Cardiac fibroblast (primary cell): ENCODE results near the gene COPS4.
"Not testable (repeated sequence)": the region's sequence is repeated elsewhere in the genome, so short reads cannot be mapped to it uniquely, and the experiment has no call there.

ENCODE experiments used
- DNase-seq, 2 donors: peaks; one replicate each; pipeline versions ENCODE4 v3.0.0 to v3.0.0-alpha.2; 2010; ENCODE audit warnings: low read depth in 2 of 2
- H3K4me3 ChIP-seq, 2 donors: replicated peaks in 1 of 2; 1 replicate in 1 of 2; 2 replicates in 1 of 2; pipeline ENCODE4 v1.5.1; 2011; ENCODE audit warnings: low read depth in 2 of 2, low read length in 2 of 2, mild to moderate bottlenecking in 2 of 2, moderate library complexity in 1 of 2
- CTCF ChIP-seq: IDR thresholded peaks from one replicate; pipeline ENCODE4 v1.5.1; 2011; ENCODE audit warnings: low read depth, mild to moderate bottlenecking, low read length, inconsistent platforms

COPS4 gene

DNA sequence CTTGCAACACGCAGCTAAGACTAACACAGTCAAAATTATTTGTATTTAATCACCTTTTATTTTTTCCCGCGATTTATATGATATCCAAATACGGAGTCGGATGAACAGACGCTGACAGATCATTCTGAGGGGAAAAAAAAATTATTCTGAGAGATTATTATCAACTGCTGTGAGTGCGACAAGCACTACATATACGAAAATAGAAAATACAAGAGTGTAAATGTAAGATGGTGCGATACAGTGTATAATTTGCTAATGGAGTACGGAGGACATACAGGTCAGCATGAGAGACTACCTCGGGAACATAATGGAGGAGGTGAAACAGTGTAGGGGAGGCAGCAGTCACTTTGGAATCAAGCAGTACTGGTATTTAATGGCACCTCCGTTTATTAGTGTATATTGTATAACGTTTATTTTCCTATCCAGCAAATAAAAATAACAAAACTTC, 21.5 kb upstream of the COPS4 start:
- no peak for DNase-seq
- TF ChIP-seq CTCF: no peak
- H3K4me3 ChIP-seq: peak overlapping the region; percentile 55 to 56

GRCh38 chr4:83013902-83014301, 21.1 kb upstream of the COPS4 start:
- no peak for TF ChIP-seq CTCF
- no peak for DNase-seq
- H3K4me3 ChIP-seq: no peak overlapping the region

- no peak for TF ChIP-seq CTCF
- no peak overlapping the region for H3K4me3 ChIP-seq
- DNase-seq: no peak
Measured at GRCh38 chr4:83019794-83020494, 15.0 kb upstream of the COPS4 start.

DNA sequence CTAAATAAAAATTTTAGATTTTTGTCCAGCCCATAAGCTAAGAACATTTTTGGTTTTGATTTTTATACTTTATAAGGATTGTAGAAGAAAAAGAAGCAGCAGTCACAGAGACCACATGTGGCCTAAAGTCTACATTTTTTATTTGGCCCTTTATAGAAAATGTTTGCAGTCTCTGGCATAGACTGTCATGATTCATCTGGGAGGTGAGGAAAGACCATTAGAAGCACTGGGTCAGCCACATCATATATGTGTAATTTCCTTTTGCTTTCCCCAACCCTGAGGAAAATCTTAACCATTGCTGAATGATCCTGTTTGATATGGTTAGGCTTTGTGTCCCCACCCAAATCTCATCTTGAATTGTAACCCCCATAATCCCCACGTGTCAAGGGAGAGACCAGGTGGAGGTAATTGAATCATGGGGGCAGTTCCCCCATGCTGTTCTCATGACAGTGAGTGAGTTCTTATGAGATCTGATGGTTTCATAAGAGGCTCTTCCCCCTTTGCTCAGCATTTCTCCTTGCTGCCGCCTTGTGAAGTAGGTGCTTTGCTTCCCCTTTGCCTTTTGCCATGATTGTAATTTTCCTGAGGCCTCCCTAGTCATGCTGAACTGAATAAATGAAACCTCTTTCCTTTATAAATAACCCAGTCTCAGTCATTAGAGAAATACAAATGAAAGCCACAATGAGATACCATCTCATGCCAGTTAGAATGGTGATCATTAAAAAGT, 12.1 kb upstream of the COPS4 start:
- peak in 1 of 2 donors; percentile 76 for DNase-seq
- TF ChIP-seq CTCF: no peak

GRCh38 chr4:83023599-83023998, 11.4 kb upstream of the COPS4 start:
- not testable (repeated sequence) for DNase-seq, H3K4me3 ChIP-seq

More for the DNA sequence above, 12.1 kb upstream of the COPS4 start:
- no peak overlapping the region for H3K4me3 ChIP-seq

- no peak for TF ChIP-seq CTCF
- H3K4me3 ChIP-seq: no peak overlapping the region
Measured at GRCh38 chr4:83024233-83024632, 10.8 kb upstream of the COPS4 start.

DNA sequence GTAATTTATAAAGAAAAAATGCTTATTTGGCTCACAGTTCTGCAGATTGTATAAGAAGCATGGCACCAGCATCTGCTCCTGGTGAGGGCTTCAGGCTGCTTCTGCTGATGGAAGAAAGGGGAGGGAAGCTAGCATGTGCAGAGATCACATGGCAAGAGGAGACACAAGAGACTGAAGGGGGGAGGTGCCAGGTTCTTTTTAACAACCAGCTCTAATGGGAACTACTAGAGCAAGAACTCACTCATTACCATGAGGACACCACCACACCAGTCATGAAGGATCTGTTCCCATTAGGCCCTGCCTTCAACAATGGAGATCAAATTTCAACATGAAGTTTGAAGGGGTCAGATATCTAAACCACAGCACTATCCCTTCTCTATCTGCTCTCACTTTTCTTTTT, 9.4 kb upstream of the COPS4 start:
- no peak for DNase-seq
- no peak overlapping the region for H3K4me3 ChIP-seq
- no peak for TF ChIP-seq CTCF

More at GRCh38 chr4:83024233-83024632, 10.8 kb upstream of the COPS4 start:
- no peak for DNase-seq
